Skeletal muscle satellite cell (primary cell): ENCODE results near the gene ABCC11.

Source experiments
- H3K27me3 ChIP-seq: 2 replicates; pipeline ENCODE4 v1.7.0; 2013; ENCODE audit warnings: low read length; ENCODE audit not compliant: control insufficient read depth, insufficient read depth
- H3K36me3 ChIP-seq: 2 replicates; pipeline ENCODE4 v1.7.0; 2013; ENCODE audit warnings: mild to moderate bottlenecking, control low read depth, low read length; ENCODE audit not compliant: insufficient read depth
- H3K4me1 ChIP-seq: 2 replicates; pipeline ENCODE4 v1.7.0; 2013; ENCODE audit warnings: low read length; ENCODE audit not compliant: control insufficient read depth, insufficient read depth
- H3K4me2 ChIP-seq: 2 replicates; pipeline ENCODE4 v1.7.0; 2013; ENCODE audit warnings: mild to moderate bottlenecking, low read length
- H3K4me3 ChIP-seq: 2 replicates; pipeline ENCODE4 v1.7.0; 2013; ENCODE audit warnings: low read length
- H3K9ac ChIP-seq: 2 replicates; pipeline ENCODE4 v1.7.0; 2013; ENCODE audit warnings: mild to moderate bottlenecking, low read depth, low read length, moderate library complexity
- H3K9me3 ChIP-seq: replicated peaks from 2 replicates; pipeline ENCODE4 v1.7.0; 2013; ENCODE audit warnings: mild to moderate bottlenecking, control low read depth, low read length

The ABCC11 gene

DNA sequence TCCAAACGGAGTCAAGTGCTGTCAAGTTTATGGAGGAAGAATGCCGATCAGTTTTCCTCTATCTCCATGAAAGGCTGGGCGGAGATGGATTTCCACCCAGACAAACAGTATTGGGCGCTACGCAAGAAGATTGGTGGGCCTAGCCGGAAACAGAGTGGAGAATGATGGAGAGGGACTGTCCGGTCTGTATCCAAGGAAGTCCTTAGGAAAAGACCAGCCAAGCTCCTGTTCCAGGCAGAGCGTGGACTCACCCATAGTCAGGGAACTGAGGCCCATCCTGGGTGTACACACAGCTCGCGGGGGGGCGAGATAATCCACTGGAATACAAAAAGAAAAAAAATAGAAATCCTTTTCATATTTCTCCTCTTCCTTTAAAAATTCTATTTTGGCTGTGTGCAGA, 90.0 kb downstream of the ABCC11 start:
- H3K4me1 ChIP-seq: peaks cover 18% of the 10 kb centered on the region
- H3K9me3 ChIP-seq: no peaks in the 10 kb centered on the region
- H3K4me2 ChIP-seq: no peak overlapping the region
- no peak overlapping the region for H3K4me3 ChIP-seq
- no peaks in the 10 kb centered on the region for H3K27me3 ChIP-seq
- no peak overlapping the region for H3K9ac ChIP-seq
- H3K36me3 ChIP-seq: no peaks in the 10 kb centered on the region

DNA sequence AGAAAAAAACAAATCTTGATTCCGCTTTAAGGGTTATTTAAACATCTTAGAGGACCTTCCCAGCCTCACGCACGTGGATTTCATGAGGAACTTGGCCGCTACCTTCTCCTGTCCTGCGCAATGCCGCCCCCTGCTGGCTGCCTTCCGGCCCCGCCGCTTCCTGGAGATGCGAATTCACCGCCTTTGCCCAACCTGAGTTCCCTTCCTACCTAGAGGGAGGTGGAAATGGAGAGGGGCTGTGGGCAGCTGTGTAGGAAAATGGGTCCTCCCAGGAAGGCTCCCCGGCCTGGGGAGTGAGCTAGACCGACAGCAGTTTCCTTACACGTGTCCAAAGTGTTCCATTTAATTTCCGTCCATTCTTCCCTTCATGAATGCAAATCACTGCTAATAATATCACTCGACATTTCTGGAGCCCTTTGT, 90.5 kb downstream of the ABCC11 start:
- Histone ChIP-seq H3K9me3 (no peaks in the 10 kb centered on the region), H3K9ac (peak overlapping the region; percentile 30), H3K4me1 (peaks cover 14% of the 10 kb centered on the region), H3K27me3 (no peaks in the 10 kb centered on the region), H3K4me3 (peak overlapping the region; percentile 44), H3K4me2 (peak overlapping the region; percentile 72), H3K36me3 (no peaks in the 10 kb centered on the region)

GRCh38 chr16:48155926-48156789, 91.2 kb downstream of the ABCC11 start, which contains the start of gene ABCC12:
ABCC12 (minus strand) TSS chr16:48155993; CDS start chr16:48146424, 9,569 bp downstream.
- no peaks in the 10 kb centered on the region for H3K9me3 ChIP-seq
- peaks cover 14% of the 10 kb centered on the region for H3K4me1 ChIP-seq
- H3K4me3 ChIP-seq: peak within 1 kb of the TSS; percentile 44
- H3K9ac ChIP-seq: peak within 1 kb of the TSS; percentile 30
- H3K27me3 ChIP-seq: no peaks in the 10 kb centered on the region
- H3K36me3 ChIP-seq: no peaks in the 10 kb centered on the region
- peak within 1 kb of the TSS; percentile 72 for H3K4me2 ChIP-seq

- Histone ChIP-seq H3K9me3 (no peaks in the 10 kb centered on the region), H3K36me3 (no peaks in the 10 kb centered on the region), H3K27me3 (no peaks in the 10 kb centered on the region), H3K4me2 (no peak overlapping the region), H3K4me1 (peaks cover 14% of the 10 kb centered on the region), H3K9ac (no peak overlapping the region), H3K4me3 (no peak overlapping the region)
Observed at GRCh38 chr16:48153774-48154173, 93.6 kb downstream of the ABCC11 start.

- Histone ChIP-seq H3K9me3 (no peaks in the 10 kb centered on the region), H3K4me3 (no peak overlapping the region), H3K36me3 (no peaks in the 10 kb centered on the region), H3K9ac (no peak overlapping the region), H3K4me1 (peaks cover 3% of the 10 kb centered on the region), H3K27me3 (no peaks in the 10 kb centered on the region), H3K4me2 (no peak overlapping the region)
Observed at GRCh38 chr16:48152226-48152625, 95.1 kb downstream of the ABCC11 start.

DNA sequence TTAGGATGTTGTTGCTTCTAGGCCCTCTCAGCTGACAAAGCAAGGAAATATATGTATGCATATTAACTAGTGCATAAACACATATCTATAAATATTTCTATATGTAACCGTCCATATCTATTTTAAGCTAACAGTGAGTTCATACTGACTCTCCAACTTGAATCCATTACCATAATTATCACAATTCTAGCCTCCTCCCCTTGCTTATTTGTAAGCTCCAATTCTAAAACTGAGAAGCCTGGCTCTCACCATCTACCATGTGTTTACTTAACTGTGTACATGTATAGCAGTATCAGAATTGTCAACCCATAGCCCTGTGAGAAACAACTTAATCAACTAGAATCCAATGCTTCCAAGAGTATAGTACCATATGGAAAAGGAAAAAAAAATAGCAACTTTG, 96.6 kb downstream of the ABCC11 start:
- Histone ChIP-seq H3K4me2 (no peak overlapping the region), H3K9me3 (no peaks in the 10 kb centered on the region), H3K36me3 (no peaks in the 10 kb centered on the region), H3K27me3 (no peaks in the 10 kb centered on the region), H3K4me1 (no peaks in the 10 kb centered on the region), H3K9ac (no peak overlapping the region), H3K4me3 (no peak overlapping the region)

DNA sequence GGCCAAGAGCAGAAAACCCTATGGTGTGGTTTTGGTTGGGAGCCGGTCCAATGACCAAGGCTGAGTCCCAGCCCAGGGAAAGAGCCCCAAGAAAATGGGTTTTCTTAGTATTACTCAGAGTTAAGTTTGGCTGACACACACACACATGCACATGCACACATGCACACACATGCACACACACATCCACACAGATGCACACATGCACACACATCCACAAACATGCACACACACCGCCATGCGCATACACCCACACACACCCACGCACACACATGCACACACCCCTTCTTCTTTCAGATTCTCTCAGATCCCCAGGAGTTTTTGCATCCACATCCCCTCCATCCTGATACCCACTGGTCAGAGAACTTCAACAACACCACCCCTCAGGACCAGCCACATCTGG, 100.6 kb downstream of the ABCC11 start:
- Histone ChIP-seq H3K4me1 (no peaks in the 10 kb centered on the region), H3K4me3 (no peak overlapping the region), H3K36me3 (no peaks in the 10 kb centered on the region), H3K27me3 (no peaks in the 10 kb centered on the region), H3K9ac (no peak overlapping the region), H3K4me2 (no peak overlapping the region), H3K9me3 (no peaks in the 10 kb centered on the region)

- H3K4me3 ChIP-seq: no peak overlapping the region
- no peaks in the 10 kb centered on the region for H3K36me3 ChIP-seq
- H3K27me3 ChIP-seq: no peaks in the 10 kb centered on the region
- H3K4me1 ChIP-seq: no peaks in the 10 kb centered on the region
- H3K9me3 ChIP-seq: no peaks in the 10 kb centered on the region
- H3K9ac ChIP-seq: no peak overlapping the region
- no peak overlapping the region for H3K4me2 ChIP-seq
Observed at GRCh38 chr16:48146131-48146530, 101.2 kb downstream of the ABCC11 start.

GRCh38 chr16:48143812-48144368, 103.4 kb downstream of the ABCC11 start:
- Histone ChIP-seq H3K9ac (no peak overlapping the region), H3K4me2 (no peak overlapping the region), H3K9me3 (no peaks in the 10 kb centered on the region), H3K4me3 (no peak overlapping the region), H3K27me3 (no peaks in the 10 kb centered on the region), H3K4me1 (no peaks in the 10 kb centered on the region), H3K36me3 (no peaks in the 10 kb centered on the region)

GRCh38 chr16:48140821-48141220, 106.5 kb downstream of the ABCC11 start:
- Histone ChIP-seq H3K9me3 (no peaks in the 10 kb centered on the region), H3K27me3 (no peaks in the 10 kb centered on the region), H3K9ac (no peak overlapping the region)

DNA sequence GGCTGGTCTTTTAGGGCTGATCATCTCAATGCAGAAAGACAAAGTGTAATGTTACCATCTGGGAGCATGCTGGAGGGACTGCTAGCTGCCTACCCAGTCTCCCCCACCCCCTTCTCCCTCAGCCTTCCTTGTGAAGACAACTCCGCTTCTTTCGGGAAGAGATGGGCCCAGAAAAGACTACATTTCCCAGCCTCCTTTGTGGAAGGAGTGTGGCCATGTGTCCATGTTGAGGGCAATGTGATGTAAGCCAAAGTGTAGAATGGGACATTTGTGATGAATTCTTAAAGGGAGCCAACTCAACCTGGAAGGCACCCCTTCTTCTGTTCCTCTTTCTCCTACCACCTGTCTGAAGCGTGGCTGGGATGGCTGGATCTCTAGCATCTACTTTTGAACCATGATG, 107.8 kb downstream of the ABCC11 start:
- Histone ChIP-seq H3K27me3 (no peaks in the 10 kb centered on the region), H3K4me3 (no peak overlapping the region), H3K9me3 (no peaks in the 10 kb centered on the region), H3K4me2 (no peak overlapping the region), H3K4me1 (no peaks in the 10 kb centered on the region), H3K36me3 (no peaks in the 10 kb centered on the region), H3K9ac (no peak overlapping the region)

More at GRCh38 chr16:48140821-48141220, 106.5 kb downstream of the ABCC11 start:
- Histone ChIP-seq H3K4me3 (no peak overlapping the region), H3K4me2 (no peak overlapping the region), H3K36me3 (no peaks in the 10 kb centered on the region), H3K4me1 (no peaks in the 10 kb centered on the region)

DNA sequence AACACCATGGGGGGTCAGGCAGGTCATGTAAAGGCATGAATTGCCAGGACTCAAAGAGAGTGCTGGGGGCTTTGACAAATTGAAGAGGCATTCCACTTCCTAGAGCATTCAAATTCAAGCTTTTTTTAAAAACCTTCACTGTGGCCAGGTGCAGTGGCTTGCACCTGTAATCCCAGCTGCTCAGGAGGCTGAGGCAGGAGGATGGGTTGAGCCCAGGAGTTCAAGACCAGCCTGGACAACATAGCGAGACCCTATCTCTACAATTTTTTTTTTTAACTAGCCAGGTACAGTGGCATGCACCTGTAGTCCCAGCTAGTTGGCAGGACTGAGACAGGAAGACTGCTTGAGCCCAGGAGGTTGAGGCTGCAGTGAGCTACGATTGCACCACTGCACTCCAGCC, 108.8 kb downstream of the ABCC11 start:
- H3K36me3 ChIP-seq: no peaks in the 10 kb centered on the region
- no peaks in the 10 kb centered on the region for H3K27me3 ChIP-seq
- H3K4me1 ChIP-seq: no peaks in the 10 kb centered on the region
- no peaks in the 10 kb centered on the region for H3K9me3 ChIP-seq
- H3K4me3 ChIP-seq: no peak overlapping the region
- no peak overlapping the region for H3K4me2 ChIP-seq
- H3K9ac ChIP-seq: no peak overlapping the region
